GM21529 (cell line): ENCODE measurements around the gene MSH5.

Source experiments
- ATAC-seq: cut with Tn5 transposase; IDR thresholded peaks from one replicate; pipeline ENCODE4 v1.9.1; 2021; ENCODE audit not compliant: unreplicated experiment

Gene MSH5

GRCh38 chr6:31752739-31753319, 13.0 kb downstream of the MSH5 start:
- no peak for ATAC-seq

GRCh38 chr6:31758281-31758680, 18.5 kb downstream of the MSH5 start:
- no peak for ATAC-seq

- no peak for ATAC-seq
Measured at GRCh38 chr6:31760790-31761189, 21.0 kb downstream of the MSH5 start.

GRCh38 chr6:31761343-31761742, 21.5 kb downstream of the MSH5 start:
- no peak for ATAC-seq

- no peak for ATAC-seq
Measured at GRCh38 chr6:31762356-31762755, 22.6 kb downstream of the MSH5 start, which contains the start of gene SAPCD1. Gene SAPCD1, plus strand, starts transcription at chr6:31762656. Its CDS starts 399 bp downstream, at chr6:31763055.

- ATAC-seq = no peak
Measured at GRCh38 chr6:31762878-31763618, 23.2 kb downstream of the MSH5 start.

- ATAC-seq = no peak
Measured at GRCh38 chr6:31763619-31763940, 23.8 kb downstream of the MSH5 start.

GRCh38 chr6:31764198-31764597, 24.4 kb downstream of the MSH5 start:
- no peak for ATAC-seq

- ATAC-seq = no peak
Measured at GRCh38 chr6:31765559-31765909, 25.7 kb downstream of the MSH5 start.

- no peak for ATAC-seq
Measured at GRCh38 chr6:31765910-31766794, 26.3 kb downstream of the MSH5 start.

GRCh38 chr6:31767096-31767645, 27.4 kb downstream of the MSH5 start:
- ATAC-seq = no peak

GRCh38 chr6:31768363-31769257, 28.8 kb downstream of the MSH5 start:
- no peak for ATAC-seq

- no peak for ATAC-seq
Measured at GRCh38 chr6:31769684-31770371, 30.0 kb downstream of the MSH5 start.

- ATAC-seq = no peak
Measured at GRCh38 chr6:31770860-31771259, 31.1 kb downstream of the MSH5 start.

- ATAC-seq = no peak
Measured at GRCh38 chr6:31771992-31772358, 32.2 kb downstream of the MSH5 start.

- ATAC-seq = no peak
Measured at GRCh38 chr6:31775184-31775583, 35.4 kb downstream of the MSH5 start.

- ATAC-seq = no peak
Measured at GRCh38 chr6:31775633-31776484, 36.1 kb downstream of the MSH5 start.

- ATAC-seq = no peak
Measured at GRCh38 chr6:31776485-31776988, 36.7 kb downstream of the MSH5 start.
